CD4-positive, CD25-positive, alpha-beta regulatory T cell (primary cell): ENCODE data around the gene MB21D2. TPM values are rescaled to one million over a fixed set of nuclear protein-coding genes. Genes with fewer than 3 reads are reported as not detected.

Experiments
- ATAC-seq, 2 donors: fragments of 150-1000 bp; cut with Tn5 transposase; one replicate each; pipeline ENCODE4 v1.10.0; 2021; ENCODE audit warnings: low read depth in 2 of 2, moderate number of reproducible peaks in 2 of 2, moderate library complexity in 1 of 2
- DNase-seq, 3 donors: peaks; one replicate each; pipeline versions ENCODE4 v3.0.0 to v3.0.0-alpha.2; 2012 to 2022; ENCODE audit warnings: mixed read lengths in 1 of 3
- H3K27ac ChIP-seq: one replicate; pipeline ENCODE4 v1.7.0; 2013; ENCODE audit warnings: mild to moderate bottlenecking, low read length; ENCODE audit not compliant: insufficient read depth, poor library complexity, severe bottlenecking
- H3K27me3 ChIP-seq: one replicate; pipeline ENCODE4 v1.7.0; 2013; ENCODE audit warnings: low read length; ENCODE audit not compliant: control insufficient read depth, insufficient read depth
- H3K36me3 ChIP-seq: one replicate; pipeline ENCODE4 v1.7.0; 2013; ENCODE audit warnings: mild to moderate bottlenecking, low read length, moderate library complexity; ENCODE audit not compliant: control insufficient read depth, insufficient read depth
- H3K4me1 ChIP-seq: 2 replicates; pipeline ENCODE4 v1.7.0; 2013; ENCODE audit warnings: mild to moderate bottlenecking, low read length; ENCODE audit not compliant: insufficient read depth, control insufficient read depth, poor library complexity, severe bottlenecking
- H3K4me3 ChIP-seq: one replicate; pipeline ENCODE4 v1.7.0; 2013; ENCODE audit warnings: low read depth, mild to moderate bottlenecking, low read length, moderate library complexity
- H3K9me3 ChIP-seq, 2 experiments: 1 replicate in 1 of 2; 2 replicates in 1 of 2; pipeline ENCODE4 v1.7.0; 2013; ENCODE audit warnings: low read length in 2 of 2, mild to moderate bottlenecking in 1 of 2, moderate library complexity in 1 of 2; ENCODE audit not compliant: control insufficient read depth in 2 of 2
- H3K27ac Mint-ChIP-seq, 3 donors: one replicate each; pipeline ENCODE4 v1.8.0; 2020 to 2022; ENCODE audit warnings: mild to moderate bottlenecking in 3 of 3, mixed read lengths in 3 of 3, moderate library complexity in 2 of 3
- H3K27me3 Mint-ChIP-seq: one replicate; pipeline ENCODE4 v1.8.0; 2022; ENCODE audit warnings: mild to moderate bottlenecking, mixed read lengths
- H3K36me3 Mint-ChIP-seq: one replicate; pipeline ENCODE4 v1.8.0; 2020; ENCODE audit warnings: mixed read lengths
- H3K4me1 Mint-ChIP-seq, 4 donors: one replicate each; pipeline ENCODE4 v1.8.0; 2020 to 2022; ENCODE audit warnings: mixed read lengths in 4 of 4, mild to moderate bottlenecking in 1 of 4
- H3K4me3 Mint-ChIP-seq, 4 donors: one replicate each; pipeline ENCODE4 v1.8.0; 2020 to 2022; ENCODE audit warnings: mild to moderate bottlenecking in 4 of 4, mixed read lengths in 4 of 4, moderate library complexity in 3 of 4
- H3K9me3 Mint-ChIP-seq, 7 donors: one replicate each; pipeline ENCODE4 v1.8.0; 2020 to 2022; ENCODE audit warnings: mixed read lengths in 7 of 7, mild to moderate bottlenecking in 3 of 7, moderate library complexity in 2 of 7
- polyA plus RNA-seq, 4 donors: library from polyadenylated mRNA; unstranded; fragments of 300-500 nt; fragmentation: Illumina TruSeq; gene quantifications; one replicate each; pipeline ENCODE4 v1.2.3, GENCODE V29; 2021
- total RNA-seq: library from RNA; stranded (reverse); gene quantifications from one replicate; pipeline ENCODE4 v1.2.3, GENCODE V29; 2022

The MB21D2 gene
- total and polyA plus RNA-seq, 5 donors from 2014 or later: 2.6 to 10.8 (median 3.3) TPM

- ATAC-seq: no peak
- no peaks in the 10 kb centered on the region for H3K9me3 Mint-ChIP-seq
- Histone ChIP-seq H3K9me3 (no peaks in the 10 kb centered on the region), H3K4me1 (no peaks in the 10 kb centered on the region), H3K4me3 (no peak overlapping the region), H3K27me3 (peaks cover 2% of the 10 kb centered on the region), H3K36me3 (no peaks in the 10 kb centered on the region), H3K27ac (no peak overlapping the region)
- H3K4me1 Mint-ChIP-seq: no peaks in the 10 kb centered on the region
- peaks cover 9% of the 10 kb centered on the region for H3K27me3 Mint-ChIP-seq
- no peaks in the 10 kb centered on the region for H3K36me3 Mint-ChIP-seq
- no peak overlapping the region for H3K27ac Mint-ChIP-seq
- H3K4me3 Mint-ChIP-seq: no peak overlapping the region
- no peak for DNase-seq
Measured at GRCh38 chr3:192930577-192930976, 12.9 kb upstream of the MB21D2 start.

- Histone ChIP-seq H3K36me3 (no peaks in the 10 kb centered on the region), H3K27me3 (peaks cover 2% of the 10 kb centered on the region), H3K4me1 (no peaks in the 10 kb centered on the region), H3K4me3 (no peak overlapping the region), H3K9me3 (no peaks in the 10 kb centered on the region), H3K27ac (no peak overlapping the region)
- DNase-seq: no peak
- Mint-ChIP-seq H3K27me3 (peaks cover 9% of the 10 kb centered on the region), H3K4me1 (no peaks in the 10 kb centered on the region), H3K9me3 (no peaks in the 10 kb centered on the region), H3K27ac (no peak overlapping the region), H3K4me3 (no peak overlapping the region), H3K36me3 (no peaks in the 10 kb centered on the region)
- ATAC-seq: no peak
Measured at GRCh38 chr3:192929755-192930547, 12.3 kb upstream of the MB21D2 start.

GRCh38 chr3:192929146-192929545 lies 11.5 kb upstream of the MB21D2 start:
- peaks cover 2% of the 10 kb centered on the region for H3K27me3 ChIP-seq
- Mint-ChIP-seq H3K4me1 (no peaks in the 10 kb centered on the region), H3K27me3 (peaks cover 9% of the 10 kb centered on the region), H3K27ac (no peak overlapping the region), H3K9me3 (no peaks in the 10 kb centered on the region), H3K4me3 (no peak overlapping the region), H3K36me3 (no peaks in the 10 kb centered on the region)
- H3K4me3 ChIP-seq: no peak overlapping the region
- H3K36me3 ChIP-seq: no peaks in the 10 kb centered on the region
- no peaks in the 10 kb centered on the region for H3K4me1 ChIP-seq
- DNase-seq: no peak
- ATAC-seq: no peak
- no peaks in the 10 kb centered on the region for H3K9me3 ChIP-seq
- no peak overlapping the region for H3K27ac ChIP-seq

GRCh38 chr3:192928720-192929119 lies 11.1 kb upstream of the MB21D2 start:
- Mint-ChIP-seq H3K27ac (no peak overlapping the region), H3K27me3 (peaks cover 9% of the 10 kb centered on the region)

GRCh38 chr3:192928016-192928415 lies 10.4 kb upstream of the MB21D2 start:
- Histone ChIP-seq H3K4me3 (no peak overlapping the region), H3K27ac (no peak overlapping the region), H3K4me1 (no peaks in the 10 kb centered on the region), H3K36me3 (no peaks in the 10 kb centered on the region), H3K27me3 (peaks cover 2% of the 10 kb centered on the region), H3K9me3 (no peaks in the 10 kb centered on the region)
- Mint-ChIP-seq H3K9me3 (no peaks in the 10 kb centered on the region), H3K27ac (no peak overlapping the region), H3K36me3 (no peaks in the 10 kb centered on the region), H3K4me3 (no peak overlapping the region), H3K4me1 (no peaks in the 10 kb centered on the region), H3K27me3 (peaks cover 9% of the 10 kb centered on the region)
- ATAC-seq (no peak), DNase-seq (no peak)

More at GRCh38 chr3:192928720-192929119, 11.1 kb upstream of the MB21D2 start:
- H3K36me3 Mint-ChIP-seq: no peaks in the 10 kb centered on the region
- Histone ChIP-seq H3K27me3 (peaks cover 2% of the 10 kb centered on the region), H3K36me3 (no peaks in the 10 kb centered on the region), H3K9me3 (no peaks in the 10 kb centered on the region), H3K27ac (no peak overlapping the region), H3K4me1 (no peaks in the 10 kb centered on the region), H3K4me3 (no peak overlapping the region)
- no peak overlapping the region for H3K4me3 Mint-ChIP-seq
- no peaks in the 10 kb centered on the region for H3K9me3 Mint-ChIP-seq
- DNase-seq (no peak), ATAC-seq (no peak)
- H3K4me1 Mint-ChIP-seq: no peaks in the 10 kb centered on the region

- H3K36me3 ChIP-seq: no peaks in the 10 kb centered on the region
- Mint-ChIP-seq H3K4me1 (no peaks in the 10 kb centered on the region), H3K4me3 (peak overlapping the region in 1 of 4 donors; percentile 5), H3K9me3 (no peaks in the 10 kb centered on the region), H3K27me3 (peaks cover 9% of the 10 kb centered on the region), H3K36me3 (no peaks in the 10 kb centered on the region), H3K27ac (no peak overlapping the region)
- ATAC-seq: no peak
- H3K27me3 ChIP-seq: peaks cover 2% of the 10 kb centered on the region
- H3K9me3 ChIP-seq: no peaks in the 10 kb centered on the region
- H3K4me1 ChIP-seq: no peaks in the 10 kb centered on the region
- H3K27ac ChIP-seq: no peak overlapping the region
- H3K4me3 ChIP-seq: no peak overlapping the region
- no peak for DNase-seq
Measured at GRCh38 chr3:192927016-192927415, 9.4 kb upstream of the MB21D2 start.

- peaks cover 0 to 3% (median 0%) of the 10 kb centered on the region in 7 donors for H3K9me3 Mint-ChIP-seq
- Histone ChIP-seq H3K4me3 (no peak overlapping the region), H3K27me3 (peaks cover 5% of the 10 kb centered on the region), H3K27ac (no peak overlapping the region), H3K9me3 (no peaks in the 10 kb centered on the region), H3K36me3 (no peaks in the 10 kb centered on the region), H3K4me1 (no peaks in the 10 kb centered on the region)
- H3K27me3 Mint-ChIP-seq: peaks cover 18% of the 10 kb centered on the region
- no peak overlapping the region for H3K4me3 Mint-ChIP-seq
- H3K4me1 Mint-ChIP-seq: peaks cover 0 to 3% (median under 1%) of the 10 kb centered on the region in 4 donors
- no peak overlapping the region for H3K27ac Mint-ChIP-seq
- no peaks in the 10 kb centered on the region for H3K36me3 Mint-ChIP-seq
- ATAC-seq (no peak), DNase-seq (no peak)
Measured at GRCh38 chr3:192923731-192924130, 6.1 kb upstream of the MB21D2 start.

- Mint-ChIP-seq H3K4me1 (peaks cover 0 to 13% (median 8%) of the 10 kb centered on the region in 4 donors), H3K36me3 (no peaks in the 10 kb centered on the region), H3K27ac (no peak overlapping the region), H3K4me3 (no peak overlapping the region), H3K27me3 (peaks cover 24% of the 10 kb centered on the region), H3K9me3 (peaks cover 0 to 4% (median 0%) of the 10 kb centered on the region in 7 donors)
- Histone ChIP-seq H3K4me1 (peaks cover 5% of the 10 kb centered on the region), H3K36me3 (no peaks in the 10 kb centered on the region), H3K27me3 (peaks cover 5% of the 10 kb centered on the region), H3K4me3 (no peak overlapping the region), H3K9me3 (no peaks in the 10 kb centered on the region), H3K27ac (no peak overlapping the region)
- no peak for DNase-seq
- ATAC-seq: no peak
Measured at GRCh38 chr3:192921793-192922192, 4.1 kb upstream of the MB21D2 start.
